Lower leg skin (tissue), 3 donors: ENCODE results near the gene LYST.

Experiments used
- POLR2A ChIP-seq, 2 donors: fragments of 450-650 bp; IDR thresholded peaks; one replicate each; pipeline ENCODE4 v1.6.1; 2016 to 2017; ENCODE audit warnings: antibody characterized with exemption in 2 of 2, mild to moderate bottlenecking in 1 of 2, moderate library complexity in 1 of 2
- TF ChIP-seq, protein P1 (sequence below), 3 donors: fragments of 450-650 bp; IDR thresholded peaks; one replicate each; pipeline ENCODE4 v1.5.1; 2016; ENCODE audit warnings: antibody characterized with exemption in 3 of 3, mild to moderate bottlenecking in 3 of 3, moderate library complexity in 2 of 3

DNA sequence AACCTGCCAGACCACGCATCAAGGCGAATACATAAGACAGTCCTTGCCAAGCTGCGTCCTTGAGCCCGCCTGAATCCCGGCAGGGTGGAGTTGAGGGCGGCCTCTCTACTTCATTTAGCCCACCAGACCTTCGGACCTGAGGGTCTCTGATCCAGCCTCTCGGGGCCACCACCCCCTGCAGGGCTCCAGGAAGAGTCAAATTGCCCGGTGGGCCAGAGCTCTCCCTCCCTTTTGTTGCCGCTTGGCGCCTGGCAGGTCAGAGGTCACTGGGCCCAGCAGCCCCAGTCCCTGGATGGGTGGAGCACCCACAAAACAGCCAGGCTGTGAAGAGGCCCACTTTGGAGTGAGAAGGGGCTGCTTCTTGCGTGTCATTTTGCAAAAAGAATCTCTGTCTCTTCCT, 226.1 kb downstream of the LYST start:
- TF ChIP-seq, protein P1, sequence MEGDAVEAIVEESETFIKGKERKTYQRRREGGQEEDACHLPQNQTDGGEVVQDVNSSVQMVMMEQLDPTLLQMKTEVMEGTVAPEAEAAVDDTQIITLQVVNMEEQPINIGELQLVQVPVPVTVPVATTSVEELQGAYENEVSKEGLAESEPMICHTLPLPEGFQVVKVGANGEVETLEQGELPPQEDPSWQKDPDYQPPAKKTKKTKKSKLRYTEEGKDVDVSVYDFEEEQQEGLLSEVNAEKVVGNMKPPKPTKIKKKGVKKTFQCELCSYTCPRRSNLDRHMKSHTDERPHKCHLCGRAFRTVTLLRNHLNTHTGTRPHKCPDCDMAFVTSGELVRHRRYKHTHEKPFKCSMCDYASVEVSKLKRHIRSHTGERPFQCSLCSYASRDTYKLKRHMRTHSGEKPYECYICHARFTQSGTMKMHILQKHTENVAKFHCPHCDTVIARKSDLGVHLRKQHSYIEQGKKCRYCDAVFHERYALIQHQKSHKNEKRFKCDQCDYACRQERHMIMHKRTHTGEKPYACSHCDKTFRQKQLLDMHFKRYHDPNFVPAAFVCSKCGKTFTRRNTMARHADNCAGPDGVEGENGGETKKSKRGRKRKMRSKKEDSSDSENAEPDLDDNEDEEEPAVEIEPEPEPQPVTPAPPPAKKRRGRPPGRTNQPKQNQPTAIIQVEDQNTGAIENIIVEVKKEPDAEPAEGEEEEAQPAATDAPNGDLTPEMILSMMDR (IDR thresholded peaks at IDR 0.05): no peak
- no peak for TF ChIP-seq POLR2A (IDR thresholded peaks at IDR 0.05)
